Measurements from ENCODE around the gene ZNF652. TPM values are rescaled to one million over a fixed set of nuclear protein-coding genes. Genes with fewer than 3 reads are reported as not detected.

Gene ZNF652
- total RNA-seq, 1 experiment from 2014 or later: 18.2 TPM

DNA sequence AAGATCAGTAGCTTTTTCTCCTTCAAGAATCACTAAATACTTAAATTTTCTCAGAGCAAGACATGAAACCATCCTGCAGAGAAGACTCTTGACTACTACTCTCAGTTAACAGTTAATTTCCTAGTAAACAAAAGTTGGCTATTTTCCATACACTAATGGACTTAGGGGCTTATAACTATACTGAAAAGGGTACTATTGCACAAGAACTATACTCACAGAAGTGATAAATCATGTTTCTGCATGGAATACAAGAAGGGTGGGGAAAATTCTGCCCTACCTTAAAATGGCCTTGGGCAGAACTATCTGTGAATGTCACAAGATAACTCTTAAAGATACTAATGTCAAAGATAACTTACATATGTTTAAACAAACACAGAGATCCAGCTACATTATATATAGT lies 12.5 kb downstream of the ZNF652 start:
- H3K4me2 ChIP-seq (ENCODE audit: low read length): no peak overlapping the region
- no peak for DNase-seq
- BruUV-seq (replicated peaks): no TSS peak
- H3K9me2 ChIP-seq (replicated peaks; ENCODE audit: low read length): no peaks in the 10 kb centered on the region
- ChIA-PET CTCF (interaction anchor here (0.6 kb wide), 1 partner anchor 50 kb away, joined by 3 read pairs; no protein-coding TSS in a partner anchor), POLR2A (ENCODE audit: unreplicated experiment) (no interaction called here)
- no peak overlapping the region for H2AFZ ChIP-seq (ENCODE audit: low read length)
- H3K4me1 ChIP-seq (ENCODE audit: insufficient read depth, low read length): no peaks in the 10 kb centered on the region
- no peaks in the 10 kb centered on the region for H3F3A ChIP-seq (ENCODE audit: low read length, unreplicated experiment)
- intact Hi-C loops (cut with micrococcal nuclease): no loop called here
- no peak overlapping the region for H3K9ac ChIP-seq (ENCODE audit: low read length)
- no peak overlapping the region for H3K27ac ChIP-seq (ENCODE audit: low read length)
- TF ChIP-seq EZH2phosphoT487 (IDR thresholded peaks at IDR 0.05; ENCODE audit: borderline replicate concordance, low read length): no peak
- TF ChIP-seq, protein P1, sequence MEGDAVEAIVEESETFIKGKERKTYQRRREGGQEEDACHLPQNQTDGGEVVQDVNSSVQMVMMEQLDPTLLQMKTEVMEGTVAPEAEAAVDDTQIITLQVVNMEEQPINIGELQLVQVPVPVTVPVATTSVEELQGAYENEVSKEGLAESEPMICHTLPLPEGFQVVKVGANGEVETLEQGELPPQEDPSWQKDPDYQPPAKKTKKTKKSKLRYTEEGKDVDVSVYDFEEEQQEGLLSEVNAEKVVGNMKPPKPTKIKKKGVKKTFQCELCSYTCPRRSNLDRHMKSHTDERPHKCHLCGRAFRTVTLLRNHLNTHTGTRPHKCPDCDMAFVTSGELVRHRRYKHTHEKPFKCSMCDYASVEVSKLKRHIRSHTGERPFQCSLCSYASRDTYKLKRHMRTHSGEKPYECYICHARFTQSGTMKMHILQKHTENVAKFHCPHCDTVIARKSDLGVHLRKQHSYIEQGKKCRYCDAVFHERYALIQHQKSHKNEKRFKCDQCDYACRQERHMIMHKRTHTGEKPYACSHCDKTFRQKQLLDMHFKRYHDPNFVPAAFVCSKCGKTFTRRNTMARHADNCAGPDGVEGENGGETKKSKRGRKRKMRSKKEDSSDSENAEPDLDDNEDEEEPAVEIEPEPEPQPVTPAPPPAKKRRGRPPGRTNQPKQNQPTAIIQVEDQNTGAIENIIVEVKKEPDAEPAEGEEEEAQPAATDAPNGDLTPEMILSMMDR (conservative IDR thresholded peaks at IDR 0.05; ENCODE audit: low read depth, low read length): no peak
- TF ChIP-seq EZH2 (IDR thresholded peaks at IDR 0.05; ENCODE audit: low read length, unreplicated experiment): no peak
- H3K79me2 ChIP-seq (ENCODE audit: low read length): peaks cover 95% of the 10 kb centered on the region
- ATAC-seq: no peak
- H4K20me1 ChIP-seq (ENCODE audit: low read length): peaks cover 6% of the 10 kb centered on the region; the same call in 1 of the 2 replicates
- H3K36me3 ChIP-seq (ENCODE audit: low read depth, low read length): no peaks in the 10 kb centered on the region
- no peaks in the 10 kb centered on the region for H3K9me3 ChIP-seq (ENCODE audit: low read length)
- H3K27me3 ChIP-seq (ENCODE audit: low read length): no peaks in the 10 kb centered on the region
- H3K4me3 ChIP-seq (ENCODE audit: low read length): no peak overlapping the region

DNA sequence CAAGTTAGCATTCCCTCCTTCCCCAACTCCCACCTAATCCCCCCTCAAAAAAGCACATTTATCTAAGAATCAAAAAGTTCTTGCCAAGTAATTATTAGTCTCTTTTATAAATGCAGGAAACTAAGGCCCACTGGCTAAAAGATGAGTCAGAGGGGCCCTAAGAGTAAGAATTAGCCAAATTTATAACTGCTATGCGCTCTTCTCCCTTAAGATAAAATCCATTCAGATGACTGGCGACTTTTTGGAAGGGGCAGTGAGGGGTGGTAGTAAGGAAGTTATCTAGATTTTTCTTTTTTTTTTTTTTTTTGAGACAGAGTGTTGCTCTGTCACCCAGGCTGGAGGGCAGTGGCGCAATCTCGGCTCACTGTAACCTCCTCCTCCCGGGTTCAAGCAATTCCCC lies 17.1 kb downstream of the ZNF652 start:
- H3K27ac ChIP-seq (ENCODE audit: low read length): no peak overlapping the region

DNA sequence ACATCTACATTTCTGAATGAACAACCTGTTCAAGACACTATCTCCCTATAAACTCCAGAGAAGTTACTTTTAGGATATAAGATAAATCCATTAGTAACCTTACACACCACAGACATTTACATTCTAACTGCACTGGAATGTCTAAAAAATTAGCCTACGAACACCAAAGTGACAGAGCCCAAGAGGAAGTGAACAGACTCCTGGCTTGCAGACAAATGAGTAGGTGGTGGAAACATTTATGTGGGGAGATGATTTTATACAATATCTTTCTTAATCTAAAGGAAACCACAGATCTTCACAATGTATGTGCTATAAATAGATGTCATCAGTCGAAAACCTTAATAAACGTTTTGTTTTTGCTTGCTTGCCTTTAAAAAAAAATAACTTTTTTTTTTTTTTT lies 18.8 kb downstream of the ZNF652 start:
- peak; percentile 15 for DNase-seq
- no peaks in the 10 kb centered on the region for H3F3A ChIP-seq (ENCODE audit: low read length, unreplicated experiment)
- H3K4me2 ChIP-seq (ENCODE audit: low read length): no peak overlapping the region
- CTCF ChIA-PET: no interaction called here
- H3K4me1 ChIP-seq (ENCODE audit: insufficient read depth, low read length): no peaks in the 10 kb centered on the region
- peaks cover 3% of the 10 kb centered on the region; the same call in 1 of the 2 replicates for H4K20me1 ChIP-seq (ENCODE audit: low read length)
- intact Hi-C loops (cut with micrococcal nuclease): no loop called here
- H3K27me3 ChIP-seq (ENCODE audit: low read length): no peaks in the 10 kb centered on the region
- H3K9me2 ChIP-seq (replicated peaks; ENCODE audit: low read length): no peaks in the 10 kb centered on the region
- no peak overlapping the region for H3K27ac ChIP-seq (ENCODE audit: low read length)
- no peak overlapping the region for H3K4me3 ChIP-seq (ENCODE audit: low read length)
- no peak for TF ChIP-seq EZH2phosphoT487 (IDR thresholded peaks at IDR 0.05; ENCODE audit: borderline replicate concordance, low read length)
- no peak overlapping the region for H3K9ac ChIP-seq (ENCODE audit: low read length)
- no peak overlapping the region for H2AFZ ChIP-seq (ENCODE audit: low read length)
- BruUV-seq (replicated peaks): no TSS peak
- H3K9me3 ChIP-seq (ENCODE audit: low read length): no peaks in the 10 kb centered on the region
- POLR2A ChIA-PET (ENCODE audit: unreplicated experiment): no interaction called here
- H3K36me3 ChIP-seq (ENCODE audit: low read depth, low read length): no peaks in the 10 kb centered on the region
- peaks cover 84% of the 10 kb centered on the region for H3K79me2 ChIP-seq (ENCODE audit: low read length)
- ATAC-seq: peak; percentile 29; the same call in 1 of the 2 replicates

More for the DNA sequence above, 17.1 kb downstream of the ZNF652 start:
- Histone ChIP-seq H3K4me1 (ENCODE audit: insufficient read depth, low read length) (no peaks in the 10 kb centered on the region), H3K9me3 (ENCODE audit: low read length) (no peaks in the 10 kb centered on the region), H3K9me2 (replicated peaks; ENCODE audit: low read length) (no peaks in the 10 kb centered on the region), H3K27me3 (ENCODE audit: low read length) (no peaks in the 10 kb centered on the region), H2AFZ (ENCODE audit: low read length) (no peak overlapping the region), H3K36me3 (ENCODE audit: low read depth, low read length) (no peaks in the 10 kb centered on the region), H3K4me3 (ENCODE audit: low read length) (no peak overlapping the region), H3K79me2 (ENCODE audit: low read length) (peaks cover 89% of the 10 kb centered on the region), H4K20me1 (ENCODE audit: low read length) (peaks cover 3% of the 10 kb centered on the region; the same call in 1 of the 2 replicates), H3F3A (ENCODE audit: low read length, unreplicated experiment) (no peaks in the 10 kb centered on the region), H3K9ac (ENCODE audit: low read length) (no peak overlapping the region), H3K4me2 (ENCODE audit: low read length) (no peak overlapping the region)
- ATAC-seq (no peak), DNase-seq (no peak)
- CTCF ChIA-PET: no interaction called here
- POLR2A ChIA-PET (ENCODE audit: unreplicated experiment): no interaction called here
- intact Hi-C loops (cut with micrococcal nuclease): no loop called here
- TF ChIP-seq EZH2 (IDR thresholded peaks at IDR 0.05; ENCODE audit: low read length, unreplicated experiment) (no peak), EZH2phosphoT487 (IDR thresholded peaks at IDR 0.05; ENCODE audit: borderline replicate concordance, low read length) (no peak)
- TF ChIP-seq, protein P1 (conservative IDR thresholded peaks at IDR 0.05; ENCODE audit: low read depth, low read length): no peak
- no TSS peak for BruUV-seq (replicated peaks)
